MG63 (cell line): ENCODE results near the gene CFAP46. TPM values are rescaled to one million over a fixed set of nuclear protein-coding genes. Genes with fewer than 3 reads are reported as not detected.

Experiments used
- DNase-seq: peaks from one replicate; pipeline ENCODE4 v3.0.0-alpha.2; 2020
- H3K27me3 ChIP-seq: fragments of 250-450 bp; sonication (Bioruptor Pico); 2 replicates; pipeline ENCODE4 v1.5.1; 2020; ENCODE audit warnings: mild to moderate bottlenecking, moderate library complexity
- H3K36me3 ChIP-seq: fragments of 250-450 bp; sonication (Bioruptor Pico); 2 replicates; pipeline ENCODE4 v1.5.1; 2020; ENCODE audit warnings: mild to moderate bottlenecking, moderate library complexity
- H3K4me3 ChIP-seq: fragments of 250-450 bp; sonication (Bioruptor Pico); 2 replicates; pipeline ENCODE4 v1.5.1; 2020; ENCODE audit warnings: mild to moderate bottlenecking, moderate library complexity
- H3K9me3 ChIP-seq: fragments of 250-450 bp; sonication (Bioruptor Pico); 2 replicates; pipeline ENCODE4 v1.5.1; 2020; ENCODE audit warnings: mild to moderate bottlenecking, moderate library complexity
- total RNA-seq: library from RNA; depleted of rRNA; stranded (reverse); fragments of >200 nt; shearing (Covaris generic); gene quantifications from 2 replicates; pipeline ENCODE4 v1.2.3, GENCODE V29; 2014; ENCODE audit warnings: low replicate concordance

Gene CFAP46
- total RNA-seq, 1 experiment from 2014 or later = 0.33 TPM

DNA sequence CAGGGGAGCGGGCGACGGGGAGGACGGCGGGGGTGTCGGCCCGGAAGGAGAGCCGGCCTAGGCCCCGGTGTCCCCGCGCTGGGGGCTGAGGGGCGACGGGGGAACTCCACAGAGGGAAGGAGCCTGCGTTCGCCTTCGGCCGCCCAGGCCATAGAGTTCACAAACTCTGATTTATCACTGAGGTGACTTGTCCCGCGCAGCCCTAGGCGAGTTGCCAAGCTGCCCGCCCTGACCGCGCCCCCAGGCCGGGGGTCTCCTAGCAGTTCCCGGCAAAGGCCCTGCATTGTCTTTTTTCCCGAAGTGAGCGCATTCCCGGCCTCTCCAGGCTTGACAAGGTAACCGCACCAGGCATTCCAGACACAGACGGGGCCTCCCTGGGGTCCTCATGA lies 153.5 kb downstream of the CFAP46 start:
- Histone ChIP-seq H3K4me3 (no peak overlapping the region), H3K36me3 (no peaks in the 10 kb centered on the region), H3K27me3 (peaks cover 22% of the 10 kb centered on the region), H3K9me3 (no peaks in the 10 kb centered on the region)
- DNase-seq = no peak

DNA sequence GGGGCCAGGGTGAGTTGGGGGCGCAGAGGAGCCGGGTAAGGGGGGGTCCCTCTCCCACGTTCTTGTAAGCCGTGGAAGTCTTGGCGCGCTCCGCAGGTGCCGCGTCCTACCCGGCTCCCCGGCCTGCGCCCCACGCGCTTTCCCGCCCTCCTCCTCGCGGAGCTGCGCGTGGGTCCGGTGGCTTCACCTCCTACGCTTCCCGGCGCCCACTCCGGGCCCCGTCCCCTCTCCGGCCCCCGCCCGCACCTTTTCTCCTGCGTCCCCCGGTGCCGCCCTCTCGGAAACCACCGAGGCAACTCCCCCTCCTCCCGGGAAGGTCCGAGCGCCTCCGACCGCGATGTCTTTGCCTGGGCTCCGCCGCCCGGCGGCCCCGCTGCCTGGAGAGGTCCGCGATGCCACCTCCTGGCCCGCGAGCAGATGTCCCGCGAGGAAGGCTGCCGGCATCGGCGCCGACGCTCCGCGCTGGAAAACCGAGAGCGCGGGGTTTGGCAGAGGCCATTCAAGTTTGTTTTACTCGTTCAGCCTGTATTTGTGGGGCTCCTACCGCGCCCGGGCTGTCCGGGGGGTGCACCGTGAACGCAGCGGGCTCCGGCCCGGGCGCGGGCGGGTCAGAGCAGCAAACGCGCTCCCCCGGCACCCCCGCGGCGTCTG lies 154.1 kb downstream of the CFAP46 start:
- no peaks in the 10 kb centered on the region for H3K9me3 ChIP-seq
- DNase-seq = no peak
- H3K27me3 ChIP-seq = peaks cover 22% of the 10 kb centered on the region
- no peaks in the 10 kb centered on the region for H3K36me3 ChIP-seq
- H3K4me3 ChIP-seq = no peak overlapping the region

DNA sequence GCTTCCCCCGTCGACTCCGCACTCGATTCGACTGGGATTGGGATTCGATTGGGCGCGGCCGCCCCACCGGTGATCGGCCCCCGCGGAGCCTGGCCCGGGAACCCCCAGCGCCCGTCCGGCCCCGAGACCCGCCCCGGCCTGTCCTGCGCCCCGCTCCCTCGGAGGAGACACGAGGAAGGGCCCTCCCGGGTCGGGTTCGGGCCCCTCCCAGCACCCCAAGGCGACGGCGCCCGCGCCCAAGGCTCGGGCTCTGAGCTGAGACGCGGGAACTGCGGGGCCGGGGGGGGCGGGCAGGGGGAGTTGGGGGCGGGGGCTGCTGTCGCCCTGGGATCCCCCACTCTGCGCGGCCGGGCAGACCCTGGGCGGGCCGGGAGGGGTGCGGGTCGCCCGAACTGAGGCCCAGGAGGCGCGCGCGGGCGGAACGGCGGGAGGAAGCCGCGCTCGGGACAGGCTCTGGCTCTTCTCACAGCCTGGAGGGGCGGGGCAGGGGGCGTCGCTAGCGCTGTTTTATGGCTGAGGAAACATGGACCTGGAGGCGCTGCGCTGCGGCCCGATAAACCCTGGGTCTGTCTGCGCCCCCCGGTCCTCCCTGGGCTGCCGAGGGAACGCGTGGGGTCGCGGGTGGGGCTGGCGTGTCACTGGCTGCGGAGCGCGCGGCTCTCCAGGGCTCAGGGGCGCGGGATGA lies 154.7 kb downstream of the CFAP46 start:
- H3K9me3 ChIP-seq = no peaks in the 10 kb centered on the region
- no peak overlapping the region for H3K4me3 ChIP-seq

GRCh38 chr10:132786884-132787494 lies 155.4 kb downstream of the CFAP46 start:
- H3K4me3 ChIP-seq = no peak overlapping the region
- DNase-seq = no peak
- no peaks in the 10 kb centered on the region for H3K36me3 ChIP-seq
- H3K9me3 ChIP-seq = no peaks in the 10 kb centered on the region
- peaks cover 22% of the 10 kb centered on the region for H3K27me3 ChIP-seq

More for the DNA sequence above, 154.7 kb downstream of the CFAP46 start:
- peaks cover 22% of the 10 kb centered on the region for H3K27me3 ChIP-seq
- no peaks in the 10 kb centered on the region for H3K36me3 ChIP-seq
- peak; percentile 27 for DNase-seq

- H3K27me3 ChIP-seq = peaks cover 22% of the 10 kb centered on the region
- H3K36me3 ChIP-seq = no peaks in the 10 kb centered on the region
- no peak for DNase-seq
- H3K4me3 ChIP-seq = no peak overlapping the region
- H3K9me3 ChIP-seq = no peaks in the 10 kb centered on the region
These were observed 155.9 kb downstream of the CFAP46 start for GRCh38 chr10:132786476-132786883.

DNA sequence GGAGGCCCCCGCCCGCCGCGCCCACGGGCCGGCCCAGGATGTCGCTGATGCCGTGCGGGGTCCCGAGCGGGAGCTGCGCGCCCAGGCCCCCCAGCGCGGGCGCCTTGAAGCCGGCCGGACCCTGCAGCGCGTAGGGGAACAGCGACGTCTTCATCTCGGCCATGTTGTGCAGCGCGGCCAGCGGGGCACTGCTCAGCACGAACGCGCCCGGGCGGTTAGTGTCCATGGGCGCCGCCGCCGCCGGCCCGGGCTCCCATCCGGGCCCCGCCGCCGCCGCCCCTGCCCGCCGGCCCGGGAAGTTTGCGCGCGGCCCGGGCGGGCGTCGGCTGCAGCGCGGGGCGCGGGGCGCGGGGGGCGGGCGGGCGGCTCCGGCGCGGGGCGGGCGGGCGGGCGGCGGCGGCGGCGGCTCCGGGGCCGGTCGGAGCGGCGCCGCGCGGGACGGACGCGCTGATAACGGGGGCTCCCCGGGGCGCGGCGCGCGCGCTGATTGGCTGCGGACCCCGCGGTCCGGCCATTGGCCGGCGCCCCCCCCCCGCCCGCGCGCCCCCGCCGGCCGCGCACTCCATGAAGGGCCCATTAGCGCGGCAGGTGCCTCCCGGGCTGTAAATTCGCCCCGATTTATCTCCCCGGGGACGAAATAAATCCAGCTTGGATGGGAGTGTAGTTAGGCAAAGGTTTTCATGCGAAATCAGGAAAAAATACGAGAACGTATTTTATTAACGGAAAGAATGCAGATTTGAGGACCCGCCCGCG lies 156.5 kb downstream of the CFAP46 start, which contains the start of gene NKX6-2:
TSS of gene NKX6-2 (minus strand) at position 425 of the 753 bp plus-strand sequence. CDS start at position 226, 199 bp downstream.
- H3K9me3 ChIP-seq = no peaks in the 10 kb centered on the region
- no peaks in the 10 kb centered on the region for H3K36me3 ChIP-seq
- no peak for DNase-seq
- H3K27me3 ChIP-seq = peaks cover 22% of the 10 kb centered on the region
- H3K4me3 ChIP-seq = no peak within 1 kb of the TSS

DNA sequence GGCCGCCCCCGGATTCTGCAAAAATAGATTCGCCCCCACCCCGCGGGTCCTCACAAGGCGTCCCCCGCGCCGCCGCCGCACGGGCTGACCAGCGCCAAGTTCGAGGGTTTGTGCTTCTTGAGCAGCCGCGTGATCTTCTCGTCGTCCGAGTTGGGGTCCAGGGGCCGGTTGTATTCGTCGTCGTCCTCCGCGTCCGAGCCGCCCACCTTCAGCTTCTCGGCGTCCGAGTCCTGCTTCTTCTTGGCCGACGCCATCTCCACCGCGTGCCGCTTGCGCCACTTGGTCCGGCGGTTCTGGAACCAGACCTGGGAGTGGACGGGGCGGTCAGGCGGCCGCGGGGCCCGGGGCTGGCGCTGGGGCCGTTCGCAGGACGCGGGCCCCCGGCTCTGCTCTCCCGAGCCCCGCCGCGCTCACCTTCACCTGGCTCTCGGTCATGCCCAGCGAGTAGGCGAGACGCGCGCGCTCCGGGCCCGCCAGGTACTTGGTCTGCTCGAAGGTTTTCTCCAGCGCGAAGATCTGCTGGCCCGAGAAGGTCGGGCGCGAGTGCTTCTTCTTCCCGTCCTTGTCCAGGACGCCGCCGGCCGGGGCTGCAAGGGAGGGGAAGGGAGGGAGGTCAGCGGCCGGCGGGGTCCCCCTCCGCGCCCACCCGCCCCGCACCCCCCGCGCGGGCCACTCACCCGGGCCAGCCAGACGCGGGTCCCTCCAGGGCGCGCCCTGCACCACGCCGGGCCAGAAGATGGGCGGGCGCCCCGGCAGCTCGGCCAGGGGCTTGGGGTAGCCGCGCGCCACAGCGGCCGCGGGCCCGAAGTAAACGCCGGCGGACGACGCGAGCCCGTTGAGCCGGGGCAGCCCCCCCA lies 157.3 kb downstream of the CFAP46 start:
- no peak for DNase-seq
- Histone ChIP-seq H3K36me3 (no peaks in the 10 kb centered on the region), H3K4me3 (no peak overlapping the region), H3K9me3 (no peaks in the 10 kb centered on the region), H3K27me3 (peaks cover 22% of the 10 kb centered on the region)

- Histone ChIP-seq H3K36me3 (no peaks in the 10 kb centered on the region), H3K4me3 (no peak overlapping the region), H3K9me3 (no peaks in the 10 kb centered on the region)
These were observed 158.2 kb downstream of the CFAP46 start for GRCh38 chr10:132783940-132784865.

GRCh38 chr10:132783165-132783939 lies 159.0 kb downstream of the CFAP46 start:
- H3K9me3 ChIP-seq = no peaks in the 10 kb centered on the region
- no peak for DNase-seq
- peaks cover 20% of the 10 kb centered on the region for H3K27me3 ChIP-seq
- no peaks in the 10 kb centered on the region for H3K36me3 ChIP-seq
- no peak overlapping the region for H3K4me3 ChIP-seq

More at GRCh38 chr10:132783940-132784865, 158.2 kb downstream of the CFAP46 start:
- DNase-seq = no peak
- peaks cover 22% of the 10 kb centered on the region for H3K27me3 ChIP-seq

DNA sequence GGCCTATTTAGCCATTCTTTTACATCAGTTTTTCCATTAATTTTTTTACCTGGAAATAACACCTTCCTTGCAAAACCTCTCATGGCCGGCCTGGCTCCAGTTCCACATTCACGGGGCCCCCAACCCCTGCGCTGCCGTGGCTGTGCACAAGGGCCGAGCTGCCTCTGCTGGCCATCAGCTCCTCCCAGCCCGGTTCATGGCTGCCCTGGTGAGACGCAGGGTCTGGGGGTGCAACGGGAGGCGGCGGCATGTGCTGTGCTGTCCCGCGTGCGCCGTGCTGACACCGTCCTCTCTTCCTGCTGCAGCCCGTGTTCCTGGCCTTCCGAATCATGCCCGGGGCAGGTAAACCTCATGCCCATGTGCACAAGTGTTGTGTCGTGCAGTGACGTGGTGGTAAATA lies 160.8 kb downstream of the CFAP46 start:
- Histone ChIP-seq H3K36me3 (no peaks in the 10 kb centered on the region), H3K4me3 (no peak overlapping the region), H3K27me3 (peaks cover 4% of the 10 kb centered on the region), H3K9me3 (no peaks in the 10 kb centered on the region)
- DNase-seq = no peak

- Histone ChIP-seq H3K9me3 (no peaks in the 10 kb centered on the region), H3K36me3 (no peaks in the 10 kb centered on the region), H3K27me3 (no peaks in the 10 kb centered on the region), H3K4me3 (no peak overlapping the region)
- DNase-seq = no peak
These were observed 162.0 kb downstream of the CFAP46 start for GRCh38 chr10:132780356-132780755.

GRCh38 chr10:132779549-132780294 lies 162.6 kb downstream of the CFAP46 start:
- no peak for DNase-seq
- no peaks in the 10 kb centered on the region for H3K9me3 ChIP-seq
- no peak overlapping the region for H3K4me3 ChIP-seq
- H3K27me3 ChIP-seq = no peaks in the 10 kb centered on the region
- H3K36me3 ChIP-seq = no peaks in the 10 kb centered on the region

DNA sequence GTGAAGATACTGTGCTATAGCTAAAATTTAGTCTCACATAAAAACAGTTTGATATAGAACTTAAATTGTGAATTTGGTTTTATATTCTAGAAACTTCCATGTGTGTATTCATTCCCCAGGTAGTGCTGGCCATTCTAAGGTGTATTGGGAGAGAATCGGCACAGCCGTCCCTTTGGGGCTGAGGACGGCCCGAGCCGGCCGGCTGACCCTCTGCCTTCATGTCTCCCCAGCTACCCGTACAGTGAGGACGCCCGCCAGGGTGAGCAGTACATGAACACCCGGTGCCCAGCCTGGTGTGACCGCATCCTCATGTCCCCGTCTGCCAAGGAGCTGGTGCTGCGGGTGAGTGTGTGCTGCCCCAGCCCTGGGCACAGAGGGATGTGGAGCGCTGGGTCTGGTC lies 164.9 kb downstream of the CFAP46 start:
- H3K4me3 ChIP-seq = no peak overlapping the region
- H3K9me3 ChIP-seq = no peaks in the 10 kb centered on the region
- no peaks in the 10 kb centered on the region for H3K36me3 ChIP-seq
- no peak for DNase-seq
- no peaks in the 10 kb centered on the region for H3K27me3 ChIP-seq

GRCh38 chr10:132776821-132777220 lies 165.5 kb downstream of the CFAP46 start:
- Histone ChIP-seq H3K4me3 (no peak overlapping the region), H3K9me3 (no peaks in the 10 kb centered on the region), H3K36me3 (no peaks in the 10 kb centered on the region), H3K27me3 (no peaks in the 10 kb centered on the region)
- DNase-seq = no peak
